ENCODE results near the gene BCL11B.

- no peak for TF ChIP-seq CTCF (conservative IDR thresholded peaks at IDR 0.05; ENCODE audit: low read depth, low read length)
- no peak for TF ChIP-seq EZH2 (IDR thresholded peaks at IDR 0.05; ENCODE audit: borderline replicate concordance, low read depth, low read length, poor library complexity, severe bottlenecking)
Observed at GRCh38 chr14:99174770-99175319, 97.2 kb downstream of the BCL11B start.

Measured in A673 (cell line).